ENCODE measurements around the gene CHMP4A.
"Not testable (repeated sequence)": the region's sequence is repeated elsewhere in the genome, so short reads cannot be mapped to it uniquely, and the experiment has no call there.

The CHMP4A gene

GRCh38 chr14:24246765-24247212 lies 33.5 kb upstream of the CHMP4A start:
- DNase-seq: no peak

DNA sequence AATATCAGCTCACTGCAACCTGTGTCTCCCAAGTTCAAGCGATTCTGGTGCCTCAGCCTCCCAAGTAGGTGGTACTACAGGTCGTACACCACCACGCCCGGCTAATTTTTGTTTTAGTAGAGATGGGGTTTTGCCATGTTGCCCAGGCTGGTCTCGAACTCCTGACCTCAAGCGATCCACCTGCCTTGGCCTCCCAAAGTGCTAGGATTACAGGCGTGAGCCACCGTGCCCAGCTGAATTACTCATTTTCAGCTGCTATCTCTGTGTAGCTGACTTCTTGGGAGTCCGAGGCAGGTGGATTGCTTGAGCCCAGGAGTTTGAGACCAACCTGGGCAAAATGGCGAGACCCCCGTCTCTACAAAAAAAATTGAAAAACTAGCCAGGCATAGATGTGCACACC lies 32.1 kb upstream of the CHMP4A start:
- DNase-seq: not testable (repeated sequence)

- no peak for DNase-seq
Observed at GRCh38 chr14:24243336-24243836, 30.1 kb upstream of the CHMP4A start.

GRCh38 chr14:24241829-24242443 lies 28.6 kb upstream of the CHMP4A start:
- DNase-seq: peak; percentile 91

GRCh38 chr14:24240110-24240918 lies 27.0 kb upstream of the CHMP4A start:
- no peak for DNase-seq

- no peak for DNase-seq
Observed at GRCh38 chr14:24238527-24239037, 25.3 kb upstream of the CHMP4A start.

GRCh38 chr14:24238123-24238522 lies 24.8 kb upstream of the CHMP4A start:
- DNase-seq: no peak

DNA sequence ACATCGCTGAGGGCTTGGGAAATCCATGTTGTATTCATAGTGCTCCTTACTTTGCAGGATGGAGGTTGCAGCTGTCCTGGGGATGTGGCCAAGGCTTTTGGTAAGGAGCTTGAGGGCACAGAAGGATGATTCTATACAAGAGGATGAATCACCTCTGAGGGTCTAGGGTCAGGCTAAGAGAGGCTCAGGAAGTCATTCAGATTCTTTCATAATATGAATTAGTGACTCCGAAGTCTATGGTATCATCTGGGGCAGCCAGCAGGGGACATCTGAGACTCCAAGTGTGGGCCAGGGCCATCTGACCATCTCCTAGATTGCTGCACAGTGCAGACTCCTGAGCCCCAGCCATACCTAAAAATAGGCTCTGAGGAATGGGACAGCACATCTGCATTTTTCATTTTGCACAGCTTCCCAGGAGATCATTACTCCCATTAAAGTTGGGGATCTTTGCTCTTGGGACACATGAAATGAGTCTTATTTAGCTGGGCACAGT lies 24.2 kb upstream of the CHMP4A start:
- DNase-seq: no peak

DNA sequence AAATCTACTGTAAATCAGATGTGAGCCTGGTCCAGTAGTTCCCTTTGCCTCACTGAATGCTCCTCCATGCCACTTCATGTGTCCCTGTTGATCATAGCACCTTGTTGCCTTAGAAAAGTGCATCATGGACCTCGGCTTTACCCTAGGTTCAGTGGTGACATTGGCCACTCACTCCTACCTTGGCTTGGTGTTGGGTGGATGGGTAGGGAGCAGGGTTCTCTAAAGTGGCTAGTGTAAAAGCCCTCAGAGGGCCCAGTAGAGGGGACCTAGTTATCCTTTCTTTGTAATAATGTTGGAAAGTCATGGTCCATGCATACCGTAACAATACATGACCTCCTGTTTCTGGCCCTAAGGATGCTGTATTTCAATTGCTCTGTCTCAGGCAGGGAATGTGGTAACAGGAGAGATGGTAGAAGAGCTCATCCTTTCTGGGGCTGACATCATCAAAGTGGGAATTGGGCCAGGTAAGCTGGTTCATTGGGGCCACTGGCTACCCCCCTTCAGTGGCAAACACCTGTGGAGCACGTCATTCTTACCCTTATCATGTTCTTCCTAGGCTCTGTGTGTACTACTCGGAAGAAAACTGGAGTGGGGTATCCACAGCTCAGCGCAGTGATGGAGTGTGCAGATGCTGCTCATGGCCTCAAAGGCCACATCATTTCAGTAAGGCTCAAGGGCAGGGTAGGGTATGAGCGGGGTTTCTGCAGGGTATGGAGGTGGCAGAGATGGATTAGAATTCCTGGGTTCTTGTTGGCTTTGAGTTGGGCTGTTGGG lies 23.6 kb upstream of the CHMP4A start:
- no peak for DNase-seq

DNA sequence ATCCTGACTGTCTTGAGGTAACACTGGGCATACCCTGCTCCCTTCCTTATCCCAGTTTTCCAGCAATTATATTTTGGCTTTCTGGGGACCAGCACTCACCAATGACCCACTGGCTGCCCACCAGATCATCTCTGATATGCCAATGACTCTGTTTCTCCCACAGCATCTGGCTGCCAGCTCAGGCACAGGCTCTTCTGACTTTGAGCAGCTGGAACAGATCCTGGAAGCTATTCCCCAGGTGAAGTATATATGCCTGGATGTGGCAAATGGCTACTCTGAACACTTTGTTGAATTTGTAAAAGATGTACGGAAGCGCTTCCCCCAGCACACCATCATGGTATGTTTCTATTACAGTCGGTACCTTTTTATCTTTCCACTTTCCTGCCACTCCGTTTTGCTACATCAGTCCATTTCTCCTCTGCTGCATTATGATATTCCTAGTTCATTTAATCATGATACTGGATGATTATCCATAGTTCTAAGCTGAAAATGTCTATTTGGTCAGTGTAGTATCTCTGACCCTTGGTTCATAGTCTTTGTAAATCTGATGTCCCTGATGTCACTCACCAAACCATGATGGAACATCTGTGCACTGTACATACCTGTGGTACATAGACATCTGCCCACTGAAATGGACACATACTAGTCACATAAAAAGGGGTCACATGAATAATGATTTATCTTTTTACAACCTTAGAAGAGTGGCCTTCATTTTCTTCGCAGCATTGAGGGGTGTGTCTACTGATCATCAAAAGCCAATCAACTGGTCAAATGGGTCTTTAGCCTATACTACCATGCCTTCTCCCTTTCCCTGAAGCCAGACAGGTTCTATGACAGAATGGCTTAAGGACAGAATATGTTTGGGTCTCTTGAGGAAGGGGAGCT lies 22.8 kb upstream of the CHMP4A start:
- DNase-seq: no peak

- DNase-seq: no peak
Observed at GRCh38 chr14:24234095-24235005, 21.1 kb upstream of the CHMP4A start.

DNA sequence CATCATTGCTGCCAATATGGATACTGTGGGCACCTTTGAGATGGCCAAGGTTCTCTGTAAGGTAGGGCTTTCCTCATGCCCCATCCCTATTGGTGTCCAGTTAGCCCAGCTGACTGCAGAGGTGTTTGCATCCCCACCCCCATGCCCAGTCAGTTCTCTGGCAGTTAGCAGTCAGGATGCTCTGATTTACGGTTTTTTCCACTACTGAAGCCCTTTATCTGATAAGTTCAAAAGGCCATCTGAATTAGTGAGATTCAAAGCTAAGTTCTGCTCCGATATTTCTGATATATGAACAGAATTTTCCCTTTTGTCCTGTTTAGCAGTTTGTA lies 20.2 kb upstream of the CHMP4A start:
- no peak for DNase-seq

- peak; percentile 72 for DNase-seq
Observed at GRCh38 chr14:24232645-24233537, 19.6 kb upstream of the CHMP4A start, which contains the start of gene GMPR2. TSS of gene GMPR2 (plus strand) at chr14:24232929. CDS start at chr14:24233254, 325 bp downstream.

DNA sequence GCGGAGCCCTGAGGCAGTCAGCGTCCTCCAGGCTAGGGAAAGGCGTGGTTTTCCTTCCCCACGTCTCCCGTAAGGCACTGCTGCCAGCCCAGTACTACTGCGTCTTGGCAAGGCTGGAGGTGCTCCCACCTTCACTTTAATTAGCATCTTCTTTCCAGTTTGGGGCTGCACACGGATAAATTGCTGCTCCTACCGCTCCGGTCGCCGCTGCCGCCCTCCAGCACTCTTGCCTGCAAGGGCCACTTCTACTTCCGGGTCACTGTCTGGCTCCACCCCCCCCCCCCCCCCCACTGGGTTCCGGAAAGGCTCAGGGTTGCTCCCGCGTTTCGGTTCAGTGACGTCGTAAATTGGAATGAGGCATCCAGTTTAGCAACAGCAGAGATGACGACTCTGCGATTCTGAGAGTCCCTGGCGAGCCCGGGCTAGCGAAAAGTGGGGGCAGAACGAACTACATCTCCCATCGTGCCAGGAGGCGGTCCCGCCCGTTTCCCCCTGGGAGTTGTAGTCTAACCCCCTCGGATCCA lies 18.9 kb upstream of the CHMP4A start, which contains the start of gene NEDD8:
Gene NEDD8, minus strand, starts transcription at position 247 of the 524 bp plus-strand sequence. Its CDS starts 100 bp downstream, at position 147.
- DNase-seq: peak; percentile 90

DNA sequence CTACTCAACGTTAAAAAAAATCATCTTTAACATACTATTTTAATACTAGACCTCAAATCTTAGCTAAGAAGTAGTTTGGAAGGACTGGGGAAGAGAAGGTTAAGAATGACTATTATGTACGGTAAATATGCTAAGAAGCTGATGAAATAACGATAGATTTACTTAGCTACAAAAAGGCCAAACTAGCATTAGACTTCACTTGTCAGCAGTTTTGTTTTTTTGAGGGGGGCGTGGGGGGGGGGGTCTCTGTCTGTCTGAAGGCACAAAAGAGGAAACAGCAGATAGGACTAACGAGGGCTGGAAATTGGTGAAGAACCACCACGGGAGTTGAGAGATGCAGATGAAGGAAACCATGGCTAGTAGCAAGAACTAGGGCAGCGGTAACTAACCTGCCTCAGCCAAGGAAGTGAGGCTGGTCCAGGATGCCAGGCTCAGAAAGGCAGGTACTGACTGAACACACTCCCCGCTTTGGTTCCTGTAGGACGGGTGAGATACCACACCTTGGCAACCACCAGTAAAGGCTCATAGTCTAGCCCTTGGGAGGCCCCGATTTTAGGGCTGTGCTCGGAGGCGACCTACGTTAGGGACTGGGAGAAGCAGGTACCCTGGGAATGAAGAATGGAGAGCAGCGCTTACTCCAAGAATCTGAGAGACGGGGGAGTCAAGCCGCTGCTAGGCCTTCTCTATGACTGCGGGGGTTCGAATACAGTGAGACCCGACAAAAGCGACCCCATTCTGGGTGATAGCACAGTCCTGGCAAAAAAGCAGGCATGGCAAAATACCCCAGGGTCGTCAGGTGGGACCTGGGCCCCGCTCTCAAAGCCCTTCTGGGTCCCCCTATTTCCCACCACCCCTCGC lies 18.2 kb upstream of the CHMP4A start:
- no peak for DNase-seq

GRCh38 chr14:24228902-24229301 lies 15.6 kb upstream of the CHMP4A start:
- DNase-seq: no peak

DNA sequence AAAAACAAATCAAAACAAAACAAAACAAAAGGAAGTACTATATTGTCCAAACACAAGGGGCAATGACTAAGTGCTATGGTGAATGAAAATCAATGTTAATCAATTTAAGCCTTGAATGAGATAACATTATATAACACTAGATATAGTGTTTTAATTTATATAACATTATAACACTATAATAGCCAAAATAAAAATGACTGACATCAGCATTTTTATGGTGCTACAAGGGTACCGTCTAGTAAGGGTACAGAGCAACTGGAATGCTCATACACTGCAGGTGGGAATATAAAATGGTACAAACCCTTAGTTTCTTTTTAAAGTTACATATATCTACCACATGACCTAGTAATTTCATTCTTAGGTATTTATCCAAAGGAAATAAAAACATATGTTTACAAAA lies 13.2 kb upstream of the CHMP4A start:
- DNase-seq: no peak

DNA sequence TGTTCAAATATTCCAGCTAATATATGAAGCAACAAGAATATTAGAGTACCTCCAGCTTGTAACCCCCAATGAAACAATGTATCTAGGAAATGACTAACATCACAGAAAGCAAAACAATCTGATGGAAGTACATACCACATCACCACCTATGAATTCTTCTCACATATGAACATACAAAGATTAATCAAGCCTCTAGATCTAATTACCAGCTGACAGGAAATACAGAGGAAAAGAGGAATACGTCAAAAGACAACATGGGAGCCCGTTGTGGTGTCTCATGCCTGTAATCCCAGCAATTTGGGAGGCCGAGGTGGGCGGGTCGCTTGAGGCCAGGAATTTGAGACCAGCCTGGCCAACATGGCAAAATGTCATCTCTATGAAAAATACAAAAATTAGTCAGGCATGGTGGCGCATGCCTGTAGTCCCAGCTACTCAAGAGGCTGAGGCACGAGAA lies 11.4 kb upstream of the CHMP4A start:
- no peak for DNase-seq

Measured in NCI-H1694 (cell line).